ENCODE data around the gene MPDU1. TPM values are rescaled to one million over a fixed set of nuclear protein-coding genes. Genes with fewer than 3 reads are reported as not detected.

Gene MPDU1
- total and polyA plus RNA-seq, 10 of the 15 experiments (the other 5 are each of a cell fraction or from before 2014, with no cell fraction given): 3.6 to 138 (median 78.9) TPM

- Histone ChIP-seq H3K9ac (ENCODE audit: control insufficient read depth, insufficient read depth, low read length) (peak overlapping the region; percentile 99), H3K4me3 (peak overlapping the region; percentile 93), H4K20me1 (ENCODE audit: control insufficient read depth, insufficient read depth) (peaks cover 25% of the 10 kb centered on the region), H3K4me2 (ENCODE audit: control insufficient read depth, insufficient read depth) (peak overlapping the region; percentile 18; the same call in 1 of the 2 replicates), H3K4me1 (ENCODE audit: control insufficient read depth, insufficient read depth, low read length) (peaks cover 21% of the 10 kb centered on the region), H3K27me3 (replicated peaks in 1 of 2; ENCODE audit: control insufficient read depth in 2 of 2, insufficient read depth in 2 of 2, low read length in 1 of 2) (no peaks in the 10 kb centered on the region), H3K27ac (ENCODE audit: control insufficient read depth, insufficient read depth) (peak overlapping the region; percentile 97), H3K36me3 (ENCODE audit: control insufficient read depth in 2 of 2, insufficient read depth in 2 of 2, low read length in 1 of 2) (peaks cover 34 to 49% of the 10 kb centered on the region in 2 experiments), H2AFZ (ENCODE audit: control insufficient read depth, low read depth, low read length) (no peak overlapping the region), H3K9me3 (replicated peaks; ENCODE audit: control insufficient read depth, insufficient read depth, low read length) (no peaks in the 10 kb centered on the region), H3K79me2 (ENCODE audit: control insufficient read depth, insufficient read depth, low read length) (peaks cover 54% of the 10 kb centered on the region)
- ATAC-seq: peak; percentile 0
- under 1% methylated on average over 45 of the region's 73 CpGs for WGBS (ENCODE audit: insufficient coverage, insufficient replicate concordance, low lambda C conversion rate, missing lambda C conversion rate)
- CTCF ChIA-PET: interaction anchor here (1.0 to 1.3 kb wide), 2 partner anchors 114 to 115 kb away, joined by 5 read pairs; partner anchors contain the start of genes TP53 and WRAP53
- FAIRE-seq: no peak
- TSS peak; percentile 48 for BruUV-seq (replicated peaks)
- peak; percentile 98 for DNase-seq (ENCODE audit: low read depth, low spot score)
- in situ Hi-C loops (cut with MboI) (loop anchor here (25.0 kb wide), 1 partner anchor 535 kb away; the partner anchor contains the start of genes SLC16A11 and SLC16A13), intact Hi-C loops (cut with micrococcal nuclease; ENCODE audit: unreplicated experiment) (loop anchor here (1.0 to 5.0 kb wide), 3 partner anchors 11 to 115 kb away; partner anchors contain the start of genes POLR2A, SENP3, TP53 and WRAP53)
- POLR2A ChIA-PET: interaction anchor here (1.0 to 5.1 kb wide), 7 partner anchors 12 to 236 kb away, joined by 3 to 39 read pairs (median 4); partner anchors contain the start of genes ACAP1, FXR2, MPDU1 and TP53
- RAD21 ChIA-PET (ENCODE audit: unreplicated experiment): interaction anchor here (0.6 to 2.8 kb wide), 4 partner anchors 11 to 137 kb away, joined by 3 to 9 read pairs (median 6); partner anchors contain the start of genes MPDU1, TMEM102, TP53 and WRAP53
- SMC1A ChIA-PET (ENCODE audit: uncharacterized antibody, unreplicated experiment): no interaction called here
- no peak for TF ChIP-seq RAD21 (IDR thresholded peaks at IDR 0.05; ENCODE audit: insufficient read depth, low read depth, low read length)
- TF ChIP-seq TCF7 (IDR thresholded peaks at IDR 0.05; ENCODE audit: borderline replicate concordance): no peak
- peak; percentile 85 for TF ChIP-seq POLR2A (IDR thresholded peaks at IDR 0.05; ENCODE audit: low read depth, low read length)
- TF ChIP-seq, protein P1, sequence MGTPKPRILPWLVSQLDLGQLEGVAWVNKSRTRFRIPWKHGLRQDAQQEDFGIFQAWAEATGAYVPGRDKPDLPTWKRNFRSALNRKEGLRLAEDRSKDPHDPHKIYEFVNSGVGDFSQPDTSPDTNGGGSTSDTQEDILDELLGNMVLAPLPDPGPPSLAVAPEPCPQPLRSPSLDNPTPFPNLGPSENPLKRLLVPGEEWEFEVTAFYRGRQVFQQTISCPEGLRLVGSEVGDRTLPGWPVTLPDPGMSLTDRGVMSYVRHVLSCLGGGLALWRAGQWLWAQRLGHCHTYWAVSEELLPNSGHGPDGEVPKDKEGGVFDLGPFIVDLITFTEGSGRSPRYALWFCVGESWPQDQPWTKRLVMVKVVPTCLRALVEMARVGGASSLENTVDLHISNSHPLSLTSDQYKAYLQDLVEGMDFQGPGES (IDR thresholded peaks at IDR 0.05): peak; percentile 99
- peak; percentile 98 for TF ChIP-seq POLR2AphosphoS2 (IDR thresholded peaks at IDR 0.05; ENCODE audit: low read depth, low read length)
- peak; percentile 71 for TF ChIP-seq ZNF687 (IDR thresholded peaks at IDR 0.05)
- TF ChIP-seq ETV6 (conservative IDR thresholded peaks at IDR 0.05 in 1 of 2, IDR thresholded peaks at IDR 0.05 in 1 of 2; ENCODE audit: borderline replicate concordance in 1 of 2, low read depth in 1 of 2): no peak
- TF ChIP-seq, protein P2, sequence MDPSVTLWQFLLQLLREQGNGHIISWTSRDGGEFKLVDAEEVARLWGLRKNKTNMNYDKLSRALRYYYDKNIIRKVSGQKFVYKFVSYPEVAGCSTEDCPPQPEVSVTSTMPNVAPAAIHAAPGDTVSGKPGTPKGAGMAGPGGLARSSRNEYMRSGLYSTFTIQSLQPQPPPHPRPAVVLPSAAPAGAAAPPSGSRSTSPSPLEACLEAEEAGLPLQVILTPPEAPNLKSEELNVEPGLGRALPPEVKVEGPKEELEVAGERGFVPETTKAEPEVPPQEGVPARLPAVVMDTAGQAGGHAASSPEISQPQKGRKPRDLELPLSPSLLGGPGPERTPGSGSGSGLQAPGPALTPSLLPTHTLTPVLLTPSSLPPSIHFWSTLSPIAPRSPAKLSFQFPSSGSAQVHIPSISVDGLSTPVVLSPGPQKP (IDR thresholded peaks at IDR 0.05; ENCODE audit: low read depth, low read length): peak; percentile 78; the same call in 1 of the 2 replicates
- TF ChIP-seq SIX5 (IDR thresholded peaks at IDR 0.05; ENCODE audit: low read depth, low read length, severe bottlenecking): no peak
- peak; percentile 92 for TF ChIP-seq FOS (IDR thresholded peaks at IDR 0.05; ENCODE audit: borderline replicate concordance, extremely low read depth, insufficient read length)
- no peak; the same call in 1 of the 2 replicates for TF ChIP-seq JUNB (IDR thresholded peaks at IDR 0.05)
- TF ChIP-seq IKZF2 (IDR thresholded peaks at IDR 0.05): peak in 1 of 2 experiments; percentile 66; a peak in 1 of 4 replicates
- TF ChIP-seq JUND (IDR thresholded peaks at IDR 0.05; ENCODE audit: low read depth, low read length): no peak
- peak; percentile 3; the same call in 1 of the 2 replicates for TF ChIP-seq MTA3 (IDR thresholded peaks at IDR 0.05; ENCODE audit: borderline replicate concordance, low read length)
- TF ChIP-seq ZNF384 (IDR thresholded peaks at IDR 0.05; ENCODE audit: borderline replicate concordance, low read depth, low read length): no peak
These were observed 10.9 kb upstream of the MPDU1 start for GRCh38 chr17:7572588-7573323.

Data from GM12878 (cell line).